ENCODE results near the gene CGB8.
"Not testable (repeated sequence)": the region's sequence is repeated elsewhere in the genome, so short reads cannot be mapped to it uniquely, and the experiment has no call there.

Gene CGB8

GRCh38 chr19:49020342-49020741 is 28.6 kb downstream of the CGB8 start:
- H3K36me3 ChIP-seq, result peaks cover 0 to 11% (median 8%) of the 10 kb centered on the region in 3 donors
- no peak for DNase-seq
- intact Hi-C loops (cut with DNase I; ENCODE audit: low total_unique reads), result no loop called here
- H3K27ac ChIP-seq, result no peak overlapping the region
- peaks cover 0 to 26% of the 10 kb centered on the region in 2 donors for H3K27me3 ChIP-seq
- TF ChIP-seq CTCF (IDR thresholded peaks at IDR 0.05), result no peak
- H3K4me3 ChIP-seq, result no peak overlapping the region
- H3K4me1 ChIP-seq, result peaks cover 0 to 28% (median 22%) of the 10 kb centered on the region in 4 donors
- H3K9me3 ChIP-seq, result no peaks in the 10 kb centered on the region

- Histone ChIP-seq H3K27me3 (peaks cover 0 to 26% of the 10 kb centered on the region in 2 donors), H3K27ac (no peak overlapping the region), H3K4me3 (peak overlapping the region; percentile 37 to 56), H3K36me3 (peaks cover 7 to 21% (median 18%) of the 10 kb centered on the region in 3 donors), H3K4me1 (peaks cover 0 to 28% (median 22%) of the 10 kb centered on the region in 4 donors), H3K9me3 (no peaks in the 10 kb centered on the region)
- no peak for TF ChIP-seq CTCF (IDR thresholded peaks at IDR 0.05)
- intact Hi-C loops (cut with DNase I; ENCODE audit: low total_unique reads), result no loop called here
- no peak for DNase-seq
These were observed 29.5 kb downstream of the CGB8 start for GRCh38 chr19:49019242-49019932.

- H3K9me3 ChIP-seq; H3K27ac ChIP-seq; DNase-seq; intact Hi-C loops (cut with DNase I; ENCODE audit: low total_unique reads): not testable (repeated sequence)
- Histone ChIP-seq H3K4me3 (peak overlapping the region; percentile 37 to 56), H3K27me3 (peaks cover 0 to 26% of the 10 kb centered on the region in 2 donors), H3K4me1 (peaks cover 0 to 28% (median 22%) of the 10 kb centered on the region in 4 donors), H3K36me3 (peaks cover 9 to 28% (median 22%) of the 10 kb centered on the region in 3 donors)
These were observed 30.3 kb downstream of the CGB8 start for GRCh38 chr19:49018388-49019241.

GRCh38 chr19:49017666-49018351 is 31.1 kb downstream of the CGB8 start:
- Histone ChIP-seq H3K4me1 (peaks cover 0 to 28% (median 22%) of the 10 kb centered on the region in 4 donors), H3K27me3 (peaks cover 0 to 26% of the 10 kb centered on the region in 2 donors), H3K36me3 (peaks cover 10 to 36% (median 24%) of the 10 kb centered on the region in 3 donors), H3K9me3 (no peaks in the 10 kb centered on the region), H3K27ac (no peak overlapping the region), H3K4me3 (peak overlapping the region; percentile 37 to 56)
- peak; percentile 30 to 45 for TF ChIP-seq CTCF (IDR thresholded peaks at IDR 0.05)
- peak in 1 of 2 donors; percentile 35 for DNase-seq
- intact Hi-C loops (cut with DNase I; ENCODE audit: low total_unique reads), result no loop called here

- H3K27me3 ChIP-seq, result peaks cover 0 to 26% of the 10 kb centered on the region in 2 donors
- DNase-seq, result no peak
- TF ChIP-seq CTCF (IDR thresholded peaks at IDR 0.05), result no peak
- H3K36me3 ChIP-seq, result peaks cover 16 to 43% (median 30%) of the 10 kb centered on the region in 3 donors
- intact Hi-C loops (cut with DNase I; ENCODE audit: low total_unique reads), result no loop called here
- H3K27ac ChIP-seq, result no peak within 1 kb of the TSS
- H3K9me3 ChIP-seq, result no peaks in the 10 kb centered on the region
- peak within 1 kb of the TSS; percentile 37 to 56 for H3K4me3 ChIP-seq
- H3K4me1 ChIP-seq, result peaks cover 0 to 28% (median 22%) of the 10 kb centered on the region in 4 donors
These were observed 31.8 kb downstream of the CGB8 start, which contains the start of gene LHB for GRCh38 chr19:49017041-49017665. Gene LHB (minus strand): TSS chr19:49017091. CDS start chr19:49017081, 10 bp downstream.
